PFSK-1 (cell line): ENCODE data around the gene ATXN2.

ENCODE experiments used
- FOXP2 ChIP-seq: optimal IDR thresholded peaks from 2 replicates; pipeline ENCODE3; 2011; ENCODE audit warnings: borderline replicate concordance, control low read depth, inconsistent platforms; ENCODE audit not compliant: insufficient read depth; ENCODE audit errors: extremely low read length, extremely low read depth
- REST ChIP-seq, 2 experiments: IDR thresholded peaks; 2 replicates each; pipeline versions ENCODE4 v1.6.1 to v1.8.0; 2011 to 2012; ENCODE audit warnings: low read depth in 2 of 2, low read length in 2 of 2, control low read depth in 1 of 2, inconsistent platforms in 1 of 2, mild to moderate bottlenecking in 1 of 2, moderate library complexity in 1 of 2; ENCODE audit not compliant: insufficient read depth in 1 of 2

GRCh38 chr12:111428728-111429175, 170.4 kb downstream of the ATXN2 start:
- TF ChIP-seq REST (IDR thresholded peaks at IDR 0.05; ENCODE audit: insufficient read depth in 1 of 2, low read depth in 2 of 2, low read length in 2 of 2): no peak
- TF ChIP-seq FOXP2: no peak
